Endothelial cell (in vitro differentiated cells): ENCODE results near the gene IGSF9B. TPM values are rescaled to one million over a fixed set of nuclear protein-coding genes. Genes with fewer than 3 reads are reported as not detected.

Experiments used
- DNase-seq: peaks from one replicate; pipeline ENCODE4 v3.0.0; 2021; ENCODE audit warnings: low spot score
- H3K27ac Mint-ChIP-seq: one replicate; pipeline ENCODE4 v1.8.0; 2021; ENCODE audit warnings: mixed read lengths, inconsistent platforms; ENCODE audit not compliant: unreplicated experiment
- H3K27me3 Mint-ChIP-seq: one replicate; pipeline ENCODE4 v1.8.0; 2021; ENCODE audit warnings: mild to moderate bottlenecking, moderate library complexity, mixed read lengths, inconsistent platforms; ENCODE audit not compliant: unreplicated experiment
- H3K36me3 Mint-ChIP-seq: one replicate; pipeline ENCODE4 v1.8.0; 2021; ENCODE audit warnings: mild to moderate bottlenecking, low read depth, mixed read lengths, inconsistent platforms; ENCODE audit not compliant: unreplicated experiment
- H3K4me1 Mint-ChIP-seq: one replicate; pipeline ENCODE4 v1.8.0; 2021; ENCODE audit warnings: mild to moderate bottlenecking, mixed read lengths, inconsistent platforms; ENCODE audit not compliant: unreplicated experiment
- H3K4me3 Mint-ChIP-seq: one replicate; pipeline ENCODE4 v1.8.0; 2021; ENCODE audit warnings: mild to moderate bottlenecking, mixed read lengths, inconsistent platforms; ENCODE audit not compliant: unreplicated experiment
- H3K9me3 Mint-ChIP-seq: one replicate; pipeline ENCODE4 v1.8.0; 2021; ENCODE audit warnings: mixed read lengths, inconsistent platforms; ENCODE audit not compliant: unreplicated experiment
- CTCF ChIP-seq: fragments of 200-600 bp; sonication (generic); IDR thresholded peaks from one replicate; pipeline ENCODE4 v1.5.0; 2021; ENCODE audit warnings: antibody characterized with exemption; ENCODE audit not compliant: unreplicated experiment
- total RNA-seq: library from RNA; stranded (reverse); fragmentation: NEBNext Ultra II Directional; extraction: Animal tissue kit (Norgen Biotek cat#: 25700); gene quantifications from one replicate; pipeline ENCODE4 v1.2.1, GENCODE V29; 2021; ENCODE audit not compliant: unreplicated experiment

IGSF9B gene
- total RNA-seq, 1 donor from 2014 or later, result 6.6 TPM

- peaks cover 4% of the 10 kb centered on the region for H3K36me3 Mint-ChIP-seq
- no peaks in the 10 kb centered on the region for H3K4me1 Mint-ChIP-seq
- no peak overlapping the region for H3K27ac Mint-ChIP-seq
- no peaks in the 10 kb centered on the region for H3K9me3 Mint-ChIP-seq
- peak; percentile 57 for DNase-seq
- no peak overlapping the region for H3K4me3 Mint-ChIP-seq
- peaks cover 16% of the 10 kb centered on the region for H3K27me3 Mint-ChIP-seq
- peak; percentile 40 for TF ChIP-seq CTCF
These were observed 25.9 kb downstream of the IGSF9B start for GRCh38 chr11:133930767-133931448.

- no peak for DNase-seq
- no peaks in the 10 kb centered on the region for H3K9me3 Mint-ChIP-seq
- peaks cover 16% of the 10 kb centered on the region for H3K27me3 Mint-ChIP-seq
- H3K27ac Mint-ChIP-seq, result no peak overlapping the region
- H3K36me3 Mint-ChIP-seq, result peaks cover 4% of the 10 kb centered on the region
- no peak for TF ChIP-seq CTCF
- H3K4me1 Mint-ChIP-seq, result no peaks in the 10 kb centered on the region
- H3K4me3 Mint-ChIP-seq, result no peak overlapping the region
These were observed 26.6 kb downstream of the IGSF9B start for GRCh38 chr11:133930053-133930766.

GRCh38 chr11:133929401-133930052 lies 27.2 kb downstream of the IGSF9B start:
- no peaks in the 10 kb centered on the region for H3K9me3 Mint-ChIP-seq
- H3K36me3 Mint-ChIP-seq, result peaks cover 4% of the 10 kb centered on the region
- H3K4me1 Mint-ChIP-seq, result no peaks in the 10 kb centered on the region
- no peak overlapping the region for H3K4me3 Mint-ChIP-seq
- no peak overlapping the region for H3K27ac Mint-ChIP-seq
- no peak for DNase-seq
- TF ChIP-seq CTCF, result no peak
- peaks cover 15% of the 10 kb centered on the region for H3K27me3 Mint-ChIP-seq

GRCh38 chr11:133928628-133929059 lies 28.1 kb downstream of the IGSF9B start:
- H3K27me3 Mint-ChIP-seq, result peaks cover 15% of the 10 kb centered on the region
- H3K27ac Mint-ChIP-seq, result no peak overlapping the region
- no peak overlapping the region for H3K4me3 Mint-ChIP-seq
- no peak for DNase-seq
- no peaks in the 10 kb centered on the region for H3K9me3 Mint-ChIP-seq
- peaks cover 9% of the 10 kb centered on the region for H3K36me3 Mint-ChIP-seq
- peaks cover 3% of the 10 kb centered on the region for H3K4me1 Mint-ChIP-seq
- TF ChIP-seq CTCF, result no peak
